Kidney (tissue), 14 donors: ENCODE measurements around the gene DNAJA4. TPM values are rescaled to one million over a fixed set of nuclear protein-coding genes. Genes with fewer than 3 reads are reported as not detected.
A peak's percentile ranks its signal among the peaks of the same experiment; 100 is the strongest.

Source experiments
- DNase-seq, 5 donors: peaks; one replicate each; pipeline ENCODE4 v3.0.0-alpha.2; 2013 to 2020
- FAIRE-seq: peaks from 2 replicates; lab custom pipeline; 2012; peaks lifted over from hg19 to GRCh38; lab: Jason Lieb, UNC
- H3K27ac ChIP-seq, 2 donors: one replicate each; pipeline ENCODE4 v1.7.0; 2013; ENCODE audit warnings: low read depth in 2 of 2, low read length in 2 of 2, inconsistent platforms in 1 of 2
- H3K27me3 ChIP-seq: one replicate; pipeline ENCODE4 v1.7.1; 2013; ENCODE audit warnings: low read length, inconsistent platforms; ENCODE audit not compliant: control insufficient read depth, insufficient read depth
- H3K36me3 ChIP-seq, 3 donors: one replicate each; pipeline versions ENCODE4 v1.7.0 to v1.7.1; 2013; ENCODE audit warnings: low read length in 3 of 3, control low read depth in 1 of 3, inconsistent platforms in 1 of 3; ENCODE audit not compliant: insufficient read depth in 3 of 3, control insufficient read depth in 2 of 3
- H3K4me1 ChIP-seq, 3 donors: one replicate each; pipeline versions ENCODE4 v1.7.0 to v1.7.1; 2013; ENCODE audit warnings: low read length in 3 of 3, inconsistent platforms in 1 of 3, low read depth in 1 of 3; ENCODE audit not compliant: control insufficient read depth in 2 of 3, insufficient read depth in 2 of 3
- H3K4me3 ChIP-seq, 3 donors: one replicate each; pipeline versions ENCODE4 v1.7.0 to v1.8.1; 2013; ENCODE audit warnings: low read length in 3 of 3, control low read depth in 1 of 3, inconsistent platforms in 1 of 3
- H3K9ac ChIP-seq, 3 donors: one replicate each; pipeline versions ENCODE4 v1.7.0 to v1.7.1; 2013; ENCODE audit warnings: low read length in 3 of 3, control low read depth in 1 of 3, inconsistent platforms in 1 of 3
- H3K9me3 ChIP-seq, 3 donors: one replicate each; pipeline versions ENCODE4 v1.7.0 to v1.7.1; 2013; ENCODE audit warnings: low read length in 3 of 3, control low read depth in 1 of 3, inconsistent platforms in 1 of 3; ENCODE audit not compliant: control insufficient read depth in 2 of 3, insufficient read depth in 1 of 3
- CTCF ChIP-seq: IDR thresholded peaks from 3 replicates; pipeline ENCODE4 v1.5.1; 2012; ENCODE audit warnings: mild to moderate bottlenecking, moderate library complexity, borderline replicate concordance; ENCODE audit not compliant: insufficient read depth; ENCODE audit errors: extremely low read depth
- intact Hi-C: fragments of 100-400 bp; cut with DNase I; formaldehyde crosslinking; loops from one replicate; pipeline ENCODE4 v1.11.1; 2022
- polyA plus RNA-seq: library from polyadenylated mRNA; stranded (reverse); fragments of 350-450 nt; fragmentation: Illumina TruSeq; extraction: RNeasy Lipid Tissue Mini Kit (QIAGEN cat#74804); gene quantifications from one replicate; pipeline ENCODE4 v1.2.3, GENCODE V29; 2014; ENCODE audit warnings: low read depth, low replicate concordance; ENCODE audit not compliant: insufficient read depth
- total RNA-seq: library from RNA; stranded (reverse); fragmentation: NEBNext Ultra II Directional; extraction: Animal tissue kit (Norgen Biotek cat#: 25700); gene quantifications from one replicate; pipeline ENCODE4 v1.2.1, GENCODE V29; 2021
- donor health status: control.
- donor health status: control.
- donor health status: control.
- donor health status: control.
- donor health status: control.
- donor health status: DM: yes; HTN: yes; CAD: no.
- donor health status: Normal renal cell carcinoma (clear cell type).

The DNAJA4 gene
- total and polyA plus RNA-seq, 2 donors from 2014 or later: 19.9 to 31.1 TPM

GRCh38 chr15:78265137-78265460 is 737 bp downstream of the DNAJA4 start:
- Histone ChIP-seq H3K36me3 (no peaks in the 10 kb centered on the region), H3K4me3 (peak overlapping the region; percentile 2 to 72 (median 66)), H3K4me1 (peaks cover 0 to 10% (median 7%) of the 10 kb centered on the region in 3 donors), H3K9me3 (no peaks in the 10 kb centered on the region), H3K9ac (peak overlapping the region in 2 of 3 donors; percentile 67 to 84), H3K27me3 (no peaks in the 10 kb centered on the region), H3K27ac (peak overlapping the region; percentile 26)
- intact Hi-C loops: no loop called here
- no peak for FAIRE-seq
- DNase-seq: peak in 2 of 5 donors; percentile 4 to 78
- TF ChIP-seq CTCF: no peak

GRCh38 chr15:78265752-78266224 is 1.4 kb downstream of the DNAJA4 start:
- intact Hi-C loops: no loop called here
- FAIRE-seq (no peak), DNase-seq (no peak)
- H3K9me3 ChIP-seq: no peaks in the 10 kb centered on the region
- peak overlapping the region in 1 of 3 donors; percentile 84 for H3K9ac ChIP-seq
- peaks cover 0 to 10% (median 7%) of the 10 kb centered on the region in 3 donors for H3K4me1 ChIP-seq
- H3K4me3 ChIP-seq: peak overlapping the region in 2 of 3 donors; percentile 9 to 72
- no peaks in the 10 kb centered on the region for H3K36me3 ChIP-seq
- no peak for TF ChIP-seq CTCF
- H3K27me3 ChIP-seq: no peaks in the 10 kb centered on the region
- H3K27ac ChIP-seq: peak overlapping the region in 1 of 2 donors; percentile 26

GRCh38 chr15:78266229-78266628 is 1.9 kb downstream of the DNAJA4 start:
- intact Hi-C loops: no loop called here
- Histone ChIP-seq H3K9me3 (no peaks in the 10 kb centered on the region), H3K27me3 (no peaks in the 10 kb centered on the region), H3K4me3 (peak overlapping the region in 1 of 3 donors; percentile 72), H3K36me3 (no peaks in the 10 kb centered on the region), H3K9ac (peak overlapping the region in 1 of 3 donors; percentile 84), H3K27ac (no peak overlapping the region), H3K4me1 (peaks cover 0 to 10% (median 7%) of the 10 kb centered on the region in 3 donors)
- TF ChIP-seq CTCF: no peak
- no peak for DNase-seq
- FAIRE-seq: no peak

GRCh38 chr15:78266806-78267205 is 2.4 kb downstream of the DNAJA4 start:
- no peak overlapping the region for H3K27ac ChIP-seq
- H3K4me3 ChIP-seq: no peak overlapping the region
- H3K27me3 ChIP-seq: no peaks in the 10 kb centered on the region
- H3K9ac ChIP-seq: peak overlapping the region in 1 of 3 donors; percentile 84
- H3K9me3 ChIP-seq: no peaks in the 10 kb centered on the region
- peaks cover 0 to 10% (median 7%) of the 10 kb centered on the region in 3 donors for H3K4me1 ChIP-seq
- FAIRE-seq (no peak), DNase-seq (no peak)
- TF ChIP-seq CTCF: no peak
- H3K36me3 ChIP-seq: no peaks in the 10 kb centered on the region
- intact Hi-C loops: no loop called here
